ENCODE measurements around the gene AAMP.

DNA sequence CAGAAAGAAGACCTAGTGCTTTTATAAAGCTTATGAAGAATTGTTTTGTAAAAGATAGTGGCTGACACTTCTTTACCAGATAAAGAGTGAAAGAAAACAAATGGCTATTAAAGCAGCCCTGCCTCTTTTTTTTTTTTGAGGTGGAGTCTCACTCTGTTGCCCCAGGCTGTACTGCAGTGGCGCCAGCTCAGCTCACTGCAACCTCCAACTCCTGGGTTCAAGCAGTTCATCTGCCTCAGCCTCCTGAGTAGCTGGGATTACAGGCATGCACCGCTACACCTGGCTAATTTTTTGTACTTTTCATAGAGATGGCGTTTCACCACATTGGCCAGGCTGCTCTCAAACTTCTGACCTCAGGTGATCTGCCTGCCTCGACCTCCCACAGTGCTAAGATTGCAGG is 40.1 kb downstream of the AAMP start:
- TF ChIP-seq POLR2AphosphoS5 (IDR thresholded peaks at IDR 0.05) (no peak), EP300 (IDR thresholded peaks at IDR 0.05) (no peak), POLR2A (IDR thresholded peaks at IDR 0.05; ENCODE audit: low read depth) (no peak)
- TF ChIP-seq, protein P1, sequence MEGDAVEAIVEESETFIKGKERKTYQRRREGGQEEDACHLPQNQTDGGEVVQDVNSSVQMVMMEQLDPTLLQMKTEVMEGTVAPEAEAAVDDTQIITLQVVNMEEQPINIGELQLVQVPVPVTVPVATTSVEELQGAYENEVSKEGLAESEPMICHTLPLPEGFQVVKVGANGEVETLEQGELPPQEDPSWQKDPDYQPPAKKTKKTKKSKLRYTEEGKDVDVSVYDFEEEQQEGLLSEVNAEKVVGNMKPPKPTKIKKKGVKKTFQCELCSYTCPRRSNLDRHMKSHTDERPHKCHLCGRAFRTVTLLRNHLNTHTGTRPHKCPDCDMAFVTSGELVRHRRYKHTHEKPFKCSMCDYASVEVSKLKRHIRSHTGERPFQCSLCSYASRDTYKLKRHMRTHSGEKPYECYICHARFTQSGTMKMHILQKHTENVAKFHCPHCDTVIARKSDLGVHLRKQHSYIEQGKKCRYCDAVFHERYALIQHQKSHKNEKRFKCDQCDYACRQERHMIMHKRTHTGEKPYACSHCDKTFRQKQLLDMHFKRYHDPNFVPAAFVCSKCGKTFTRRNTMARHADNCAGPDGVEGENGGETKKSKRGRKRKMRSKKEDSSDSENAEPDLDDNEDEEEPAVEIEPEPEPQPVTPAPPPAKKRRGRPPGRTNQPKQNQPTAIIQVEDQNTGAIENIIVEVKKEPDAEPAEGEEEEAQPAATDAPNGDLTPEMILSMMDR (IDR thresholded peaks at IDR 0.05): no peak

Data from esophagus muscularis mucosa (tissue), 4 donors.